CD14-positive monocyte (primary cell): ENCODE results near the gene ZNF35. TPM values are rescaled to one million over a fixed set of nuclear protein-coding genes. Genes with fewer than 3 reads are reported as not detected.

Source experiments
- DNase-seq, 3 donors: peaks; one replicate each; pipeline ENCODE4 v3.0.0-alpha.2; 2011 to 2022
- H2AFZ ChIP-seq: 2 replicates; pipeline ENCODE4 v1.6.0; 2012; ENCODE audit warnings: mild to moderate bottlenecking, low read depth, low read length, inconsistent platforms; ENCODE audit not compliant: insufficient read depth, poor library complexity, severe bottlenecking
- H3K27ac ChIP-seq, 2 donors: 1 replicate in 1 of 2; 2 replicates in 1 of 2; pipeline ENCODE4 v1.5.1; 2012 to 2013; ENCODE audit warnings: low read length in 2 of 2, control low read depth in 1 of 2, inconsistent platforms in 1 of 2, low read depth in 1 of 2, mild to moderate bottlenecking in 1 of 2
- H3K27me3 ChIP-seq, 2 donors: one replicate each; pipeline versions ENCODE4 v1.6.0 to v1.6.1; 2011 to 2013; ENCODE audit warnings: low read length in 2 of 2; ENCODE audit not compliant: control insufficient read depth in 2 of 2, insufficient read depth in 2 of 2
- H3K36me3 ChIP-seq, 2 donors: replicated peaks in 1 of 2; 1 replicate in 1 of 2; 2 replicates in 1 of 2; pipeline versions ENCODE4 v1.5.1 to v1.6.1; 2012 to 2013; ENCODE audit warnings: low read length in 2 of 2, control low read depth in 1 of 2, inconsistent platforms in 1 of 2, mild to moderate bottlenecking in 1 of 2; ENCODE audit not compliant: insufficient read depth in 2 of 2, control insufficient read depth in 1 of 2
- H3K4me1 ChIP-seq, 2 donors: 1 replicate in 1 of 2; 2 replicates in 1 of 2; pipeline versions ENCODE4 v1.5.1 to v1.6.1; 2012 to 2013; ENCODE audit warnings: low read length in 2 of 2, control low read depth in 1 of 2, inconsistent platforms in 1 of 2, mild to moderate bottlenecking in 1 of 2, moderate library complexity in 1 of 2; ENCODE audit not compliant: insufficient read depth in 2 of 2, control insufficient read depth in 1 of 2
- H3K4me2 ChIP-seq: replicated peaks from 2 replicates; pipeline ENCODE3; 2012; ENCODE audit warnings: low read length, moderate library complexity, mild to moderate bottlenecking; ENCODE audit not compliant: poor library complexity, severe bottlenecking; ENCODE audit errors: extremely low read depth
- H3K4me3 ChIP-seq, 3 experiments: fragments of 200-600 bp in 1 of 3; sonication (generic) in 1 of 3; replicated peaks in 1 of 3; 1 replicate in 2 of 3; 2 replicates in 1 of 3; pipeline ENCODE4 v1.5.1; 2011 to 2013; ENCODE audit warnings: low read length in 3 of 3, mild to moderate bottlenecking in 3 of 3, control low read depth in 2 of 3, low read depth in 2 of 3, inconsistent platforms in 1 of 3, moderate library complexity in 1 of 3
- H3K79me2 ChIP-seq: 2 replicates; pipeline ENCODE4 v1.6.0; 2012; ENCODE audit warnings: mild to moderate bottlenecking, control low read depth, inconsistent platforms, low read length, moderate library complexity; ENCODE audit not compliant: insufficient read depth
- H3K9ac ChIP-seq: 2 replicates; pipeline ENCODE4 v1.6.0; 2017; ENCODE audit warnings: low read length, mild to moderate bottlenecking; ENCODE audit not compliant: insufficient read depth, poor library complexity, severe bottlenecking
- H3K9me3 ChIP-seq, 2 donors: replicated peaks in 1 of 2; 1 replicate in 1 of 2; 2 replicates in 1 of 2; pipeline versions ENCODE4 v1.5.1 to v1.6.1; 2012 to 2013; ENCODE audit warnings: low read length in 2 of 2, control low read depth in 1 of 2; ENCODE audit not compliant: control insufficient read depth in 1 of 2, insufficient read depth in 1 of 2
- H4K20me1 ChIP-seq: 2 replicates; pipeline ENCODE4 v1.6.0; 2012; ENCODE audit warnings: mild to moderate bottlenecking, low read length, control low read depth, moderate library complexity; ENCODE audit not compliant: insufficient read depth
- H3K27ac Mint-ChIP-seq, 7 donors: one replicate each; pipeline ENCODE4 v1.8.0; 2020; ENCODE audit warnings: mild to moderate bottlenecking in 7 of 7, mixed read lengths in 7 of 7, moderate library complexity in 6 of 7, inconsistent platforms in 2 of 7
- H3K27me3 Mint-ChIP-seq, 3 donors: one replicate each; pipeline ENCODE4 v1.8.0; 2021 to 2022; ENCODE audit warnings: low read depth in 3 of 3, mild to moderate bottlenecking in 3 of 3, mixed read lengths in 3 of 3, moderate library complexity in 3 of 3, inconsistent platforms in 1 of 3
- H3K36me3 Mint-ChIP-seq, 2 donors: one replicate each; pipeline ENCODE4 v1.8.0; 2020; ENCODE audit warnings: mixed read lengths in 2 of 2, inconsistent platforms in 1 of 2, mild to moderate bottlenecking in 1 of 2
- H3K4me1 Mint-ChIP-seq: one replicate; pipeline ENCODE4 v1.8.0; 2020; ENCODE audit warnings: mild to moderate bottlenecking, mixed read lengths
- H3K4me3 Mint-ChIP-seq, 2 donors: one replicate each; pipeline ENCODE4 v1.8.0; 2020; ENCODE audit warnings: mild to moderate bottlenecking in 2 of 2, mixed read lengths in 2 of 2, moderate library complexity in 1 of 2
- H3K9me3 Mint-ChIP-seq, 7 donors: one replicate each; pipeline ENCODE4 v1.8.0; 2020 to 2022; ENCODE audit warnings: mixed read lengths in 7 of 7, mild to moderate bottlenecking in 6 of 7, moderate library complexity in 6 of 7, inconsistent platforms in 2 of 7
- WGBS: methylation state at CpG from one replicate; pipeline ENCODE4 v1.1.5; 2013; ENCODE audit warnings: missing lambda C conversion rate; ENCODE audit not compliant: insufficient coverage; 5-methylcytosine and 5-hydroxymethylcytosine counted together
- intact Hi-C, 2 donors: fragments of 100-400 bp; cut with micrococcal nuclease; formaldehyde crosslinking; loops; one replicate each; pipeline versions ENCODE4 v1.15.0 to v1.15.1; 2023
- polyA plus RNA-seq, 3 donors: library from polyadenylated mRNA; depleted of rRNA in 1 of 3; unstranded in 2 of 3; stranded (reverse) in 1 of 3; fragments of 300-500 nt in 2 of 3; fragments of >200 nt in 1 of 3; fragmentation: Illumina TruSeq in 2 of 3; gene quantifications; 1 replicate in 2 of 3; 2 replicates in 1 of 3; pipeline ENCODE4 v1.2.3, GENCODE V29; 2012 to 2021
- TF ChIP-seq, protein P1 (sequence below): fragments of 200-600 bp; IDR thresholded peaks from one replicate; pipeline ENCODE4 v1.8.0; 2022; ENCODE audit warnings: antibody characterized with exemption, mild to moderate bottlenecking

The ZNF35 gene
- polyA plus RNA-seq, 3 donors = 1.2 to 2.5 (median 2.5) TPM

GRCh38 chr3:44685128-44685800 lies 36.7 kb downstream of the ZNF35 start:
- Mint-ChIP-seq H3K4me3 (peak overlapping the region; percentile 76 to 88), H3K9me3 (peaks cover 49 to 81% (median 68%) of the 10 kb centered on the region in 7 donors), H3K4me1 (peaks cover 12% of the 10 kb centered on the region), H3K27me3 (peaks cover 7 to 27% (median 15%) of the 10 kb centered on the region in 3 donors), H3K27ac (peak overlapping the region in 1 of 7 donors; percentile 9), H3K36me3 (peaks cover 12 to 14% of the 10 kb centered on the region in 2 donors)
- WGBS = 2% methylated on average over 38 of the region's 48 CpGs
- Histone ChIP-seq H3K27me3 (peaks cover 5 to 12% of the 10 kb centered on the region in 2 donors), H2AFZ (peak overlapping the region; percentile 86), H3K4me2 (peak overlapping the region; percentile 74), H3K4me3 (peak overlapping the region; percentile 28 to 74 (median 34)), H3K79me2 (no peaks in the 10 kb centered on the region), H3K9me3 (peaks cover 49 to 82% of the 10 kb centered on the region in 2 donors), H4K20me1 (no peaks in the 10 kb centered on the region), H3K4me1 (peaks cover 0 to 5% of the 10 kb centered on the region in 2 donors), H3K36me3 (no peaks in the 10 kb centered on the region), H3K27ac (no peak overlapping the region), H3K9ac (peak overlapping the region; percentile 60)
- TF ChIP-seq, protein P1, sequence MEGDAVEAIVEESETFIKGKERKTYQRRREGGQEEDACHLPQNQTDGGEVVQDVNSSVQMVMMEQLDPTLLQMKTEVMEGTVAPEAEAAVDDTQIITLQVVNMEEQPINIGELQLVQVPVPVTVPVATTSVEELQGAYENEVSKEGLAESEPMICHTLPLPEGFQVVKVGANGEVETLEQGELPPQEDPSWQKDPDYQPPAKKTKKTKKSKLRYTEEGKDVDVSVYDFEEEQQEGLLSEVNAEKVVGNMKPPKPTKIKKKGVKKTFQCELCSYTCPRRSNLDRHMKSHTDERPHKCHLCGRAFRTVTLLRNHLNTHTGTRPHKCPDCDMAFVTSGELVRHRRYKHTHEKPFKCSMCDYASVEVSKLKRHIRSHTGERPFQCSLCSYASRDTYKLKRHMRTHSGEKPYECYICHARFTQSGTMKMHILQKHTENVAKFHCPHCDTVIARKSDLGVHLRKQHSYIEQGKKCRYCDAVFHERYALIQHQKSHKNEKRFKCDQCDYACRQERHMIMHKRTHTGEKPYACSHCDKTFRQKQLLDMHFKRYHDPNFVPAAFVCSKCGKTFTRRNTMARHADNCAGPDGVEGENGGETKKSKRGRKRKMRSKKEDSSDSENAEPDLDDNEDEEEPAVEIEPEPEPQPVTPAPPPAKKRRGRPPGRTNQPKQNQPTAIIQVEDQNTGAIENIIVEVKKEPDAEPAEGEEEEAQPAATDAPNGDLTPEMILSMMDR = no peak
- DNase-seq = peak in 2 of 3 donors; percentile 4 to 12
- intact Hi-C loops = no loop called here

- Mint-ChIP-seq H3K27me3 (peaks cover 7 to 31% (median 18%) of the 10 kb centered on the region in 3 donors), H3K4me3 (no peak overlapping the region), H3K9me3 (peaks cover 52 to 87% (median 65%) of the 10 kb centered on the region in 7 donors), H3K27ac (no peak overlapping the region), H3K4me1 (peaks cover 12% of the 10 kb centered on the region), H3K36me3 (peaks cover 9 to 14% of the 10 kb centered on the region in 2 donors)
- peaks cover 36 to 68% of the 10 kb centered on the region in 2 donors for H3K9me3 ChIP-seq
- intact Hi-C loops = no loop called here
- WGBS = no CpG with 5 or more reads among the region's 1 CpG
- TF ChIP-seq, protein P1 = no peak
- H3K27me3 ChIP-seq = peaks cover 5 to 12% of the 10 kb centered on the region in 2 donors
- no peaks in the 10 kb centered on the region for H3K36me3 ChIP-seq
- H3K4me3 ChIP-seq = no peak overlapping the region
- no peak overlapping the region for H3K9ac ChIP-seq
- H3K4me2 ChIP-seq = no peak overlapping the region
- no peaks in the 10 kb centered on the region for H4K20me1 ChIP-seq
- no peak overlapping the region for H2AFZ ChIP-seq
- no peak for DNase-seq
- no peaks in the 10 kb centered on the region for H3K79me2 ChIP-seq
- H3K27ac ChIP-seq = no peak overlapping the region
- peaks cover 0 to 5% of the 10 kb centered on the region in 2 donors for H3K4me1 ChIP-seq
Measured at GRCh38 chr3:44687898-44688297, 39.4 kb downstream of the ZNF35 start.

Other genes with a start within 250 kb of the ZNF35 start
- gene ZNF445, start 171.1 kb upstream of the ZNF35 start, polyA plus RNA-seq = 1 to 10 TPM in 2 of 3 donors, under 1 TPM in 1; 0.41 to 2.5 (median 1.1) TPM
- gene ZKSCAN7, start 93.5 kb upstream of the ZNF35 start, polyA plus RNA-seq = under 1 TPM; 0.29 to 0.51 (median 0.48) TPM
- gene ZNF660, start 63.8 kb upstream of the ZNF35 start, polyA plus RNA-seq = under 1 TPM in 2 of 3 donors, not detected in 1; 0.17 TPM
- gene ZNF197, start 23.7 kb upstream of the ZNF35 start, polyA plus RNA-seq = 1 to 10 TPM; 1.2 to 3.6 (median 2.1) TPM
- gene ZNF502, start 63.9 kb downstream of the ZNF35 start, polyA plus RNA-seq = under 1 TPM; 0.20 to 0.28 (median 0.23) TPM
- gene ZNF501, start 80.9 kb downstream of the ZNF35 start, polyA plus RNA-seq = under 1 TPM; 0.08 to 0.59 (median 0.35) TPM
- 10 to 100 TPM in 2 of 3 donors, 1 to 10 TPM in 1; 2.4 to 26.4 (median 19.1) TPM for gene KIAA1143, start 112.9 kb downstream of the ZNF35 start, polyA plus RNA-seq
- gene KIF15, start 113.1 kb downstream of the ZNF35 start, polyA plus RNA-seq = under 1 TPM in 2 of 3 donors, not detected in 1; 0.15 to 0.16 TPM
- gene TMEM42, start 213.2 kb downstream of the ZNF35 start, polyA plus RNA-seq = 10 to 100 TPM; 16.2 to 31.2 (median 27.5) TPM
- under 1 TPM in 1 of 3 donors, not detected in 2; 0.04 TPM for gene TGM4, start 225.9 kb downstream of the ZNF35 start, polyA plus RNA-seq